ENCODE data around the gene APBB1IP. TPM values are rescaled to one million over a fixed set of nuclear protein-coding genes. Genes with fewer than 3 reads are reported as not detected.
"Not testable (repeated sequence)": the region's sequence is repeated elsewhere in the genome, so short reads cannot be mapped to it uniquely, and the experiment has no call there.

APBB1IP gene
- polyA plus RNA-seq (2013, experiment 1 of 2; ENCODE audit: insufficient read length), result 0.27 TPM
- 0.34 TPM for polyA plus RNA-seq (2013, experiment 2 of 2; ENCODE audit: insufficient read length)

- DNase-seq, result no peak
These were observed at the start of gene APBB1IP for GRCh38 chr10:26437637-26438461. Gene APBB1IP, plus strand, starts transcription at chr10:26438341. Its CDS starts 53,986 bp downstream, at chr10:26492327.

GRCh38 chr10:26389533-26389932 is 48.6 kb upstream of the APBB1IP start:
- DNase-seq, result no peak

GRCh38 chr10:26391701-26392695 is 46.1 kb upstream of the APBB1IP start:
- DNase-seq, result no peak

- DNase-seq, result not testable (repeated sequence)
These were observed 39.8 kb upstream of the APBB1IP start for GRCh38 chr10:26398353-26398752.

- DNase-seq, result no peak
These were observed 30.7 kb upstream of the APBB1IP start for GRCh38 chr10:26407406-26407969.

GRCh38 chr10:26408858-26409494 is 29.2 kb upstream of the APBB1IP start:
- no peak for DNase-seq

GRCh38 chr10:26410356-26410755 is 27.8 kb upstream of the APBB1IP start:
- no peak for DNase-seq

GRCh38 chr10:26412932-26413331 is 25.2 kb upstream of the APBB1IP start:
- DNase-seq, result no peak

GRCh38 chr10:26413375-26413774 is 24.8 kb upstream of the APBB1IP start:
- no peak for DNase-seq

- DNase-seq, result no peak
These were observed 21.0 kb upstream of the APBB1IP start for GRCh38 chr10:26417136-26417535.

- no peak for DNase-seq
These were observed 15.2 kb upstream of the APBB1IP start for GRCh38 chr10:26422977-26423376.

- no peak for DNase-seq
These were observed 14.4 kb upstream of the APBB1IP start for GRCh38 chr10:26423722-26424121.

- DNase-seq, result no peak
These were observed 7.4 kb upstream of the APBB1IP start for GRCh38 chr10:26430641-26431163.

- no peak for DNase-seq
These were observed 5.2 kb upstream of the APBB1IP start for GRCh38 chr10:26432938-26433337.

GRCh38 chr10:26435852-26436251 is 2.3 kb upstream of the APBB1IP start:
- DNase-seq, result no peak

- no peak for DNase-seq
These were observed 1.3 kb upstream of the APBB1IP start for GRCh38 chr10:26436848-26437247.

GRCh38 chr10:26438534-26439341 is 597 bp downstream of the APBB1IP start:
- DNase-seq, result no peak

GRCh38 chr10:26439406-26440087 is 1.4 kb downstream of the APBB1IP start:
- no peak for DNase-seq

- DNase-seq, result no peak
These were observed 1.9 kb downstream of the APBB1IP start for GRCh38 chr10:26440088-26440470.

GRCh38 chr10:26441491-26442214 is 3.5 kb downstream of the APBB1IP start:
- DNase-seq, result peak; percentile 5
